ENCODE measurements around the gene UBQLN4. TPM values are rescaled to one million over a fixed set of nuclear protein-coding genes. Genes with fewer than 3 reads are reported as not detected.
"Not testable (repeated sequence)": the region's sequence is repeated elsewhere in the genome, so short reads cannot be mapped to it uniquely, and the experiment has no call there.

Gene UBQLN4
- total RNA-seq, 6 experiments from 2014 or later, result 19.0 to 25.5 (median 21.0) TPM

DNA sequence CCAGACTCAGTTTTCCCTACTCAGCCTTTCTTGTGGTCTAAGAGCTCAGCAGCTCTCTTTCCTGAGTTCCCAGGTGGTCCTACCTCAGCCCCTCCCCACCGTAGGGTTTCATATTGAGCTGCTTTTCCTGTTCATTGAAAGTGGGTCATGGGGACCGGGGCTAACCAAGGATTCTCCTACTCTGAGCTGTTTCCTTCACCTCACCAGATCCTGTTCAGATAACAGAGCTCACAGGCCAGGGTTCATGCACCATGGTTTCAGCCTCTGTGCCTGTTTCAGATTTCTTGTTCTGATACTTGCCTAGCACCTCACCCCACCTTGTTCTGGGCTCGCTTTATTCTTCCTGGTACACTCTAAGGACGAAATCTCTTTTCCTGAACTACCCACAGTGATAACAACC lies 8.5 kb downstream of the UBQLN4 start:
- H3K36me3 ChIP-seq, result peaks cover 0 to 29% (median 6%) of the 10 kb centered on the region in 4 donors
- no peaks in the 10 kb centered on the region for H3K9me3 ChIP-seq
- DNase-seq (no peak), ATAC-seq (no peak)
- no peaks in the 10 kb centered on the region for H3K4me1 ChIP-seq
- TF ChIP-seq POLR2A (IDR thresholded peaks at IDR 0.05), result no peak
- TF ChIP-seq, protein P1, sequence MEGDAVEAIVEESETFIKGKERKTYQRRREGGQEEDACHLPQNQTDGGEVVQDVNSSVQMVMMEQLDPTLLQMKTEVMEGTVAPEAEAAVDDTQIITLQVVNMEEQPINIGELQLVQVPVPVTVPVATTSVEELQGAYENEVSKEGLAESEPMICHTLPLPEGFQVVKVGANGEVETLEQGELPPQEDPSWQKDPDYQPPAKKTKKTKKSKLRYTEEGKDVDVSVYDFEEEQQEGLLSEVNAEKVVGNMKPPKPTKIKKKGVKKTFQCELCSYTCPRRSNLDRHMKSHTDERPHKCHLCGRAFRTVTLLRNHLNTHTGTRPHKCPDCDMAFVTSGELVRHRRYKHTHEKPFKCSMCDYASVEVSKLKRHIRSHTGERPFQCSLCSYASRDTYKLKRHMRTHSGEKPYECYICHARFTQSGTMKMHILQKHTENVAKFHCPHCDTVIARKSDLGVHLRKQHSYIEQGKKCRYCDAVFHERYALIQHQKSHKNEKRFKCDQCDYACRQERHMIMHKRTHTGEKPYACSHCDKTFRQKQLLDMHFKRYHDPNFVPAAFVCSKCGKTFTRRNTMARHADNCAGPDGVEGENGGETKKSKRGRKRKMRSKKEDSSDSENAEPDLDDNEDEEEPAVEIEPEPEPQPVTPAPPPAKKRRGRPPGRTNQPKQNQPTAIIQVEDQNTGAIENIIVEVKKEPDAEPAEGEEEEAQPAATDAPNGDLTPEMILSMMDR (IDR thresholded peaks at IDR 0.05), result no peak
- H3K4me3 ChIP-seq, result no peak overlapping the region
- 73% methylated on average over 4 of the region's 4 CpGs for WGBS (ENCODE audit: insufficient coverage, low coverage, low lambda C conversion rate, missing lambda C conversion rate)
- no peak overlapping the region for H3K27ac ChIP-seq
- intact Hi-C loops (cut with DNase I), result no loop called here
- no peaks in the 10 kb centered on the region for H3K27me3 ChIP-seq

DNA sequence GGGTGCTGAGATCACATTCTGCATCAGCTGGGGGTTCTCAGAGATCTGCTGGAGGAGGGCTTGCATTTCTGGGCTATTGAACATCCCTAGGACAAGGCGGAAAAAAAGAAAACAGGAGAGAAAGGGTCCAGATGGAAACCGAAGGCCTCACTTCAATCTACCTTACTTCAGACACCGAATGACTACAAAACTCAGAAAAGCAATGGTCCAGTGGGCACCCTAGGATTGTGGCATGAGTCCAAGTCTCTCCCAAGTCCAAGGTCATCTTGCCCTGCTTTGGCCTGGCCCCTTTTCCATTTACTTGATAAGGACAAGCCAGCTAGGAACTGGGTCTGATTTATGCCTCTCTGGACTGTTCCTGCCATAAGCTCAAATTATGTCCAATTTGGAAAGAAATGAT lies 10.8 kb downstream of the UBQLN4 start:
- intact Hi-C loops (cut with DNase I), result no loop called here
- H3K9me3 ChIP-seq, result no peaks in the 10 kb centered on the region
- WGBS (ENCODE audit: insufficient coverage, low coverage, low lambda C conversion rate, missing lambda C conversion rate), result 75% methylated on average over 2 of the region's 3 CpGs
- ATAC-seq (no peak), DNase-seq (no peak)
- no peak overlapping the region for H3K27ac ChIP-seq
- no peak overlapping the region for H3K4me3 ChIP-seq
- peaks cover 0 to 27% (median 6%) of the 10 kb centered on the region in 4 donors for H3K36me3 ChIP-seq
- TF ChIP-seq, protein P1 (IDR thresholded peaks at IDR 0.05), result no peak
- no peak for TF ChIP-seq POLR2A (IDR thresholded peaks at IDR 0.05)
- H3K4me1 ChIP-seq, result no peaks in the 10 kb centered on the region
- H3K27me3 ChIP-seq, result no peaks in the 10 kb centered on the region

DNA sequence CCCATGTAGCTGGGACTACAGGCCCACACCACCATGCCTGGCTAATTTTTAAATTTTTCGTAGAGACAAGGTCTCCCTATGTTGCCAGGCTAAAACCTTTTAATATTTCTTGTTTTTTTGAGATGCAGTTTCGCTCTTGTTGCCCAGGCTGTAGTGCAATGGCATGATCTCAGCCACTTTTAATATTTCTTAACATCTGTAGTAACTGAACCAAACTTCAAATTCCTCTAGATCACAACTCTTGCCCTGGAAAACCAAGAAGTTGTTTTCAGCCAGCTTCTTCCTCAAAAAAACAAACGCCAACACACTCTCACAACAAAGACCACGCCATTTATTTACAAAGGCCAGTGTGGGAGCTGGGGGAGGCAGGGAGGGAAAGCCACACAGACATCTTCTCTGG lies 18.6 kb downstream of the UBQLN4 start:
- H3K27ac ChIP-seq; ATAC-seq; H3K4me1 ChIP-seq; DNase-seq; H3K4me3 ChIP-seq; intact Hi-C loops (cut with DNase I); H3K9me3 ChIP-seq; H3K27me3 ChIP-seq: not testable (repeated sequence)
- WGBS (ENCODE audit: insufficient coverage, low coverage, low lambda C conversion rate, missing lambda C conversion rate), result 97% methylated on average over 3 of the region's 4 CpGs
- peaks cover 0 to 17% (median 0%) of the 10 kb centered on the region in 4 donors for H3K36me3 ChIP-seq

DNA sequence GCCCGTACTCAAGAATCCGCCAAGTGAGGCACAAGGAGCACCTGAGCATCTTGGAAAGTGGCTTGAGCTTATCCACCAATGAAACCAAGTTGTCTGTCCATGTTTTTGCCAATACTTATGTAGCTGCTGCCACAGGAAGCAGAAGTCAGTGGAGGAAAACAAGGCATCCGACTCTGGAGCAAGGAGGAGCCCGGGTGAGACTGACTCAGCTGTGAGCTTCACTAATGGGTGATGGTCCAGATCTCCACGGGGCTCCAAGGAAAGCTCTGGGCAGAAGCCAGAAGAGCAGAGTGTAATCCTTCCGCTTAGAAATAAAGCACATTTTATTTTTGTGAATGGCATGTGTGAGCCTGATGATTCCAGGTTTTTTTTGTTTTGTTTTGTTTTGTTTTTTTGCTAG lies 20.6 kb downstream of the UBQLN4 start:
- Histone ChIP-seq H3K4me1 (no peaks in the 10 kb centered on the region), H3K36me3 (peaks cover 0 to 13% (median 0%) of the 10 kb centered on the region in 4 donors), H3K9me3 (no peaks in the 10 kb centered on the region), H3K27ac (no peak overlapping the region), H3K27me3 (no peaks in the 10 kb centered on the region), H3K4me3 (no peak overlapping the region)
- TF ChIP-seq, protein P1 (IDR thresholded peaks at IDR 0.05), result no peak
- TF ChIP-seq POLR2A (IDR thresholded peaks at IDR 0.05), result no peak
- 87% methylated on average over 4 of the region's 6 CpGs for WGBS (ENCODE audit: insufficient coverage, low coverage, low lambda C conversion rate, missing lambda C conversion rate)
- intact Hi-C loops (cut with DNase I), result no loop called here
- ATAC-seq (peak; percentile 37 to 71 (median 48)), DNase-seq (no peak)

DNA sequence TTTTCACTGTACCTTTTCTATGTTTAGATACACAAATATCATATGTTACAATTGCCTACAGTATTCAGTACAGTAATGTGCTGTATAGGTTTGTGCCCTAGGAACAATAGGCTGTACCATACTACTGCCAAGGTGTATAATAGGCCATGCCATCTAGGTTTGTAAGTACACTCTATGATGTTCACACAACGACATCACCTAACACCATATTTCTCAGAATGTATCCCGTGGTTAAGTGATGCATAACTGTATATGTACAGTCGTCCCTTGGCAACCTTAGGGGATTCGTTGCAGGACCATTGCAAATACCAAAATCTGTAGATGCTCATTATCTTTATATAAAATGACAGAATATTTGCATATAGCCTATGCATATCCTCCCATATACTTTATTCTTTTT lies 27.0 kb downstream of the UBQLN4 start:
- Histone ChIP-seq H3K9me3 (no peaks in the 10 kb centered on the region), H3K27me3 (no peaks in the 10 kb centered on the region), H3K4me1 (no peaks in the 10 kb centered on the region), H3K4me3 (no peak overlapping the region), H3K36me3 (no peaks in the 10 kb centered on the region), H3K27ac (no peak overlapping the region)
- no peak for TF ChIP-seq POLR2A (IDR thresholded peaks at IDR 0.05)
- TF ChIP-seq, protein P1 (IDR thresholded peaks at IDR 0.05), result no peak
- DNase-seq (no peak), ATAC-seq (no peak)
- 76% methylated on average over 4 of the region's 4 CpGs for WGBS (ENCODE audit: insufficient coverage, low coverage, low lambda C conversion rate, missing lambda C conversion rate)
- intact Hi-C loops (cut with DNase I), result no loop called here
